Loucy (cell line): Measurements from ENCODE around the gene ESYT2.

Source experiments
- H2AFZ ChIP-seq: fragments of 200-600 bp; sonication (generic); 2 replicates; pipeline ENCODE4 v1.6.0; 2016; ENCODE audit warnings: antibody characterized with exemption, mild to moderate bottlenecking, low read length, moderate library complexity
- H3F3A ChIP-seq: fragments of 200-600 bp; 2 replicates; pipeline ENCODE4 v1.6.0; 2016; ENCODE audit warnings: antibody characterized with exemption, low read depth, mild to moderate bottlenecking
- H3K27me3 ChIP-seq: fragments of 200-600 bp; sonication (generic); 2 replicates; pipeline ENCODE4 v1.6.1; 2014; ENCODE audit warnings: low read length, mild to moderate bottlenecking; ENCODE audit not compliant: insufficient read depth, poor library complexity, severe bottlenecking
- H3K36me3 ChIP-seq: fragments of 200-600 bp; sonication (generic); 2 replicates; pipeline ENCODE4 v1.6.1; 2016; ENCODE audit warnings: low read length; ENCODE audit not compliant: insufficient read depth
- H3K4me1 ChIP-seq: fragments of 200-600 bp; sonication (generic); 2 replicates; pipeline ENCODE4 v1.5.1; 2014; ENCODE audit warnings: low read length, mild to moderate bottlenecking; ENCODE audit not compliant: insufficient read depth, poor library complexity, severe bottlenecking
- H3K4me2 ChIP-seq: fragments of 200-600 bp; sonication (generic); 2 replicates; pipeline ENCODE4 v1.6.0; 2014; ENCODE audit warnings: antibody characterized with exemption, low read length, low read depth, mild to moderate bottlenecking; ENCODE audit not compliant: poor library complexity, severe bottlenecking
- H3K4me3 ChIP-seq: fragments of 200-600 bp; sonication (generic); 2 replicates; pipeline ENCODE4 v1.5.1; 2014; ENCODE audit warnings: low read length, mild to moderate bottlenecking, mixed read lengths; ENCODE audit not compliant: poor library complexity, severe bottlenecking
- H3K79me2 ChIP-seq: fragments of 200-600 bp; sonication (generic); 2 replicates; pipeline ENCODE4 v1.6.1; 2014; ENCODE audit warnings: low read length; ENCODE audit not compliant: insufficient read depth
- H3K9ac ChIP-seq: fragments of 200-600 bp; sonication (generic); 2 replicates; pipeline ENCODE4 v1.6.0; 2014; ENCODE audit warnings: mild to moderate bottlenecking, low read depth, low read length, moderate library complexity; ENCODE audit not compliant: poor library complexity, severe bottlenecking
- H3K9me2 ChIP-seq: fragments of 200-600 bp; sonication (generic); replicated peaks from 2 replicates; pipeline ENCODE4 v1.6.1; 2016; ENCODE audit warnings: low read depth, low read length, mixed read lengths
- H3K9me3 ChIP-seq: fragments of 200-600 bp; sonication (generic); 2 replicates; pipeline ENCODE4 v1.6.1; 2014; ENCODE audit warnings: mild to moderate bottlenecking, antibody characterized with exemption, low read length, low read depth; ENCODE audit not compliant: insufficient read depth
- H4K20me1 ChIP-seq: fragments of 200-600 bp; sonication (generic); 2 replicates; pipeline ENCODE4 v1.6.0; 2014; ENCODE audit warnings: antibody characterized with exemption, low read length, mild to moderate bottlenecking; ENCODE audit not compliant: insufficient read depth, poor library complexity, severe bottlenecking
- CTCF ChIP-seq: fragments of 200-600 bp; sonication (generic); conservative IDR thresholded peaks from 2 replicates; pipeline ENCODE4 v1.5.1; 2014; ENCODE audit warnings: mild to moderate bottlenecking, antibody characterized with exemption, low read length
- EZH2phosphoT487 ChIP-seq: fragments of 200-600 bp; IDR thresholded peaks from 2 replicates; pipeline ENCODE4 v1.6.1; 2018; ENCODE audit warnings: antibody characterized with exemption, mild to moderate bottlenecking, moderate library complexity, borderline replicate concordance

ESYT2 gene

GRCh38 chr7:158710651-158711102 lies 118.6 kb downstream of the ESYT2 start:
- Histone ChIP-seq H3K9me3 (no peaks in the 10 kb centered on the region), H3K27me3 (no peaks in the 10 kb centered on the region), H3K4me1 (peaks cover 9% of the 10 kb centered on the region), H4K20me1 (no peaks in the 10 kb centered on the region), H3K4me3 (no peak overlapping the region), H3K9me2 (no peaks in the 10 kb centered on the region), H3K9ac (no peak overlapping the region), H3K4me2 (no peak overlapping the region), H3K36me3 (no peaks in the 10 kb centered on the region), H2AFZ (no peak overlapping the region), H3K79me2 (no peaks in the 10 kb centered on the region), H3F3A (no peaks in the 10 kb centered on the region)
- TF ChIP-seq EZH2phosphoT487 (no peak), CTCF (no peak)

- H3K9me2 ChIP-seq, result no peaks in the 10 kb centered on the region
- H3F3A ChIP-seq, result no peaks in the 10 kb centered on the region
- H3K9ac ChIP-seq, result no peak overlapping the region
- no peaks in the 10 kb centered on the region for H3K36me3 ChIP-seq
- TF ChIP-seq CTCF, result no peak
- TF ChIP-seq EZH2phosphoT487, result no peak
- no peak overlapping the region for H2AFZ ChIP-seq
- H3K4me1 ChIP-seq, result peaks cover 26% of the 10 kb centered on the region
- H3K27me3 ChIP-seq, result no peaks in the 10 kb centered on the region
- H4K20me1 ChIP-seq, result peaks cover 9% of the 10 kb centered on the region
- H3K9me3 ChIP-seq, result no peaks in the 10 kb centered on the region
- no peak overlapping the region for H3K4me2 ChIP-seq
- H3K79me2 ChIP-seq, result peaks cover 19% of the 10 kb centered on the region
- no peak overlapping the region for H3K4me3 ChIP-seq
Observed at GRCh38 chr7:158707610-158708009, 121.7 kb downstream of the ESYT2 start.

GRCh38 chr7:158706710-158707590 lies 122.4 kb downstream of the ESYT2 start:
- TF ChIP-seq CTCF (no peak), EZH2phosphoT487 (no peak)
- no peaks in the 10 kb centered on the region for H3F3A ChIP-seq
- H3K4me1 ChIP-seq, result peaks cover 33% of the 10 kb centered on the region
- no peaks in the 10 kb centered on the region for H3K9me2 ChIP-seq
- H3K27me3 ChIP-seq, result no peaks in the 10 kb centered on the region
- H3K4me2 ChIP-seq, result no peak overlapping the region
- H2AFZ ChIP-seq, result no peak overlapping the region
- no peak overlapping the region for H3K4me3 ChIP-seq
- no peaks in the 10 kb centered on the region for H3K9me3 ChIP-seq
- H3K9ac ChIP-seq, result no peak overlapping the region
- peaks cover 11% of the 10 kb centered on the region for H4K20me1 ChIP-seq
- H3K36me3 ChIP-seq, result no peaks in the 10 kb centered on the region
- H3K79me2 ChIP-seq, result peaks cover 26% of the 10 kb centered on the region
